Stomach (tissue), 4 donors: ENCODE data around the gene SRGAP2B.
"Not testable (repeated sequence)": the region's sequence is repeated elsewhere in the genome, so short reads cannot be mapped to it uniquely, and the experiment has no call there.

Experiments
- EP300 ChIP-seq: sonication (generic); formaldehyde crosslinking; IDR thresholded peaks from one replicate; pipeline ENCODE4 v1.6.1; 2017; ENCODE audit warnings: antibody characterized with exemption
- POLR2A ChIP-seq, 4 donors: fragments of 450-650 bp; IDR thresholded peaks; one replicate each; pipeline ENCODE4 v1.6.1; 2016; ENCODE audit warnings: antibody characterized with exemption in 4 of 4, control low read depth in 2 of 4, mild to moderate bottlenecking in 1 of 4, moderate library complexity in 1 of 4
- TF ChIP-seq, protein P1 (sequence below), 7 experiments: fragments of 450-650 bp in 4 of 7; fragments of 200-600 bp in 3 of 7; sonication (generic) in 3 of 7; IDR thresholded peaks; one replicate each; pipeline ENCODE4 v1.5.1; 2016 to 2019; ENCODE audit warnings: antibody characterized with exemption in 7 of 7, control low read depth in 2 of 7, mild to moderate bottlenecking in 1 of 7

DNA sequence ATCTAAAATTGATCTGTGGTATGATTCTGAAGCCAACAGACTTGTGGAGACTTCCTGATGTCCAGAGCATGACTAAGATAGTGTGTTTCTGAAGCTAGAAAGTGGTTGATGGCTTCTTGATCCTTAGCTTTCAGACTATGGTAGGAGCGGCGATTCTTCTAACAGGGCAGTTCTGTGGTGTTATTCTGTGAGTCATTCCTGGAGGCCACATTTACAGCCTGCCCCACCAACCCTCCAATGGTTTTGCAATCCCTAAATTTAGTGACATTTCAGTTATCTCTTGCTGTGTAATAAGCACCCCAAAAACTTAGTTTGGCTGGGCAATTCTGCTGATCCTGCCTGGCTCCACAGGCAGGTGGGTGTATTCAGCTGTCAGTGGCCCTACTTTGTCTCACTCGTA is 24.7 kb upstream of the SRGAP2B start:
- TF ChIP-seq, protein P1, sequence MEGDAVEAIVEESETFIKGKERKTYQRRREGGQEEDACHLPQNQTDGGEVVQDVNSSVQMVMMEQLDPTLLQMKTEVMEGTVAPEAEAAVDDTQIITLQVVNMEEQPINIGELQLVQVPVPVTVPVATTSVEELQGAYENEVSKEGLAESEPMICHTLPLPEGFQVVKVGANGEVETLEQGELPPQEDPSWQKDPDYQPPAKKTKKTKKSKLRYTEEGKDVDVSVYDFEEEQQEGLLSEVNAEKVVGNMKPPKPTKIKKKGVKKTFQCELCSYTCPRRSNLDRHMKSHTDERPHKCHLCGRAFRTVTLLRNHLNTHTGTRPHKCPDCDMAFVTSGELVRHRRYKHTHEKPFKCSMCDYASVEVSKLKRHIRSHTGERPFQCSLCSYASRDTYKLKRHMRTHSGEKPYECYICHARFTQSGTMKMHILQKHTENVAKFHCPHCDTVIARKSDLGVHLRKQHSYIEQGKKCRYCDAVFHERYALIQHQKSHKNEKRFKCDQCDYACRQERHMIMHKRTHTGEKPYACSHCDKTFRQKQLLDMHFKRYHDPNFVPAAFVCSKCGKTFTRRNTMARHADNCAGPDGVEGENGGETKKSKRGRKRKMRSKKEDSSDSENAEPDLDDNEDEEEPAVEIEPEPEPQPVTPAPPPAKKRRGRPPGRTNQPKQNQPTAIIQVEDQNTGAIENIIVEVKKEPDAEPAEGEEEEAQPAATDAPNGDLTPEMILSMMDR (IDR thresholded peaks at IDR 0.05): not testable (repeated sequence)
- not testable (repeated sequence) for TF ChIP-seq POLR2A (IDR thresholded peaks at IDR 0.05); EP300
